ENCODE results near the gene AGPAT1.

AGPAT1 gene

GRCh38 chr6:32185681-32186131 lies 9.8 kb upstream of the AGPAT1 start:
- peak; percentile 90 for DNase-seq

- DNase-seq: no peak
Measured at GRCh38 chr6:32184084-32184640, 8.3 kb upstream of the AGPAT1 start, which contains the start of gene AGER. TSS of gene AGER (minus strand) at chr6:32184253. CDS start at chr6:32184222, 31 bp downstream.

DNA sequence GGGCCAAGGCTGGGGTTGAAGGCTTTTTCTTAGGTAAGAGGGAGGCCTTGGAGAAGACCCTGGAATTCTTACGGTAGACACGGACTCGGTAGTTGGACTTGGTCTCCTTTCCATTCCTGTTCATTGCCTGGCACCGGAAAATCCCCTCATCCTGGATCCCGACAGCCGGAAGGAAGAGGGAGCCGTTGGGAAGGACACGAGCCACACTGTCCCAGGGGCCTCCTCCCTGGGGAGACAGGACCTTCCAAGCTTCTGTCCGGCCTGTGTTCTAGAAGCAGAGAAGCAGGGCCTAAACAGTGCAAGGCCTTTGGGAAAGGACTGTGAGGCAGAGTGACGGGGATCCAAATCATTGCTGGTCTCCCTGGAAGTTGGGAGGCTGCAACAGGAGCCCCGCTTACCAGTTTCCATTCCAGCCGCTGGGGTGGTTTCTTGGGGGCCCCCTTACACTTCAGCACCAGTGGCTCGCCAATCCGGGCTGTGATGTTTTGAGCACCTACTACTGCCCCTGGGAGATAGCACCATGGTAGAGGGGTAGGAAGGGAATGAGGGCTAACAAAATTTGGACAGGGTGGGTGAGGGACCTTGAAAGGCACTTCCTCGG lies 7.7 kb upstream of the AGPAT1 start:
- no peak for DNase-seq

DNA sequence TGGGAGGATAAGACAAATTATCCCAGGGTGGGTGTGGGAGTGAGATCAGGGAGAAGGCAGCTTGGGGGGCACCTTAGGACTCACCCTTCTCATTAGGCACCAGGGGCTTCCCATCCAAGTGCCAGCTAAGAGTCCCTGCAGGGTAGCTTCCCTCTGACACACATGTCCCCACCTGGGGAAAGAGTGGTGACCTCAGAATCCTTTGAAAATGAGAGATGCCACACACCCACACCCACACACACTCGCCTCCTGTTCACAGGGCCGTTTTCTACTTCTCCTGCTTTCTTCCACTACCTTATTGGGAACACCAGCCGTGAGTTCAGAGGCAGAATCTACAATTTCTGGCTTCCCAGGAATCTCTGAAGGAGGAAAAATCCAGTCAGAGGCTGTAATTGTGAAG lies 7.1 kb upstream of the AGPAT1 start:
- no peak for DNase-seq

DNA sequence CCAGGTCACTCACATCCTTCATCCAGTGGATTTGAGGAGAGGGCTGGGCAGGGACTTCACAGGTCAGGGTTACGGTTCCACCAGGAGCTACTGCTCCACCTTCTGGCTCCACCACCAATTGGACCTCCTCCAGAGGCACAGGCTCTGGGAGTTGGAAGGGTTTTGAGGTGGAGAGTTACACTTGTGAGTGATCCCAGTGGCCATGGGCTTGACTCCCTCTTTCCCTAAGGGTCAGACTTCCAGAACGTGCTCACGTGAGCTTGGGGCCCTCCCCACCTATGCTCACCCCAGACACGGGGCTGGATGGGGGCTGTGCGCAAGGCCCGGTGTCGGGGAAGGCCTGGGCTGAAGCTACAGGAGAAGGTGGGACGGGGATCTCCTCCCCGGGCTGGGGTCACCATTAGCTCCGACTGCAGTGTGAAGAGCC lies 6.7 kb upstream of the AGPAT1 start:
- DNase-seq: no peak

DNA sequence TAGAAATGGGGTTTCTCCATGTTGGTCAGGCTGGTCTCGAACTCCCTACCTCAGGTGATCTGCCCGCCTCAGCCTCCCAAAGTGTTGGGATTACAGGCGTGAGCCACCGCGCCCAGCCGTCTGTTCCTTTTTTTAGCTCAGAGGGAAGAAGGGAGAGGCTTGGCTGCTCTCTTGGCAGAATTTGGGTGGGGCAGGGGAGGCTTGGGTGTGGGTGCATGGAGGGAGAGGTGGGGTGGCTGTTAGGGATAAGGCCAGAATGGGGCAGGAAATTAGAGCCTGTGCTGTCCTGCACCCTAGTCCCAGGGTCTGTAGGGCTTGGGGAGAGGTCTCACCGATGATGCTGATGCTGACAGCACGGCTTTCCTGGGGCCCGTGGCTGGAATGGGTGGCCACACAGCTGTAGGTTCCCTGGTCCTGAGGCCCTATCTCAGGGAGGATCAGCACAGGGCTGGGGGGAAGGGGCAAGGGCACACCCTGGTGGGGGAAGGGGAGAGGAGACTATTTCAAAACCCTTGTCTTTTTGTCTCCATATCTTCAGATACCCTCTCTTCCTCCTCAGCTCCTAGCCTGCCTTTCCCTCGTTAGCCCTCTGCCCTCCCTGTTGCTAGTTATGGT lies 6.1 kb upstream of the AGPAT1 start:
- no peak for DNase-seq

DNA sequence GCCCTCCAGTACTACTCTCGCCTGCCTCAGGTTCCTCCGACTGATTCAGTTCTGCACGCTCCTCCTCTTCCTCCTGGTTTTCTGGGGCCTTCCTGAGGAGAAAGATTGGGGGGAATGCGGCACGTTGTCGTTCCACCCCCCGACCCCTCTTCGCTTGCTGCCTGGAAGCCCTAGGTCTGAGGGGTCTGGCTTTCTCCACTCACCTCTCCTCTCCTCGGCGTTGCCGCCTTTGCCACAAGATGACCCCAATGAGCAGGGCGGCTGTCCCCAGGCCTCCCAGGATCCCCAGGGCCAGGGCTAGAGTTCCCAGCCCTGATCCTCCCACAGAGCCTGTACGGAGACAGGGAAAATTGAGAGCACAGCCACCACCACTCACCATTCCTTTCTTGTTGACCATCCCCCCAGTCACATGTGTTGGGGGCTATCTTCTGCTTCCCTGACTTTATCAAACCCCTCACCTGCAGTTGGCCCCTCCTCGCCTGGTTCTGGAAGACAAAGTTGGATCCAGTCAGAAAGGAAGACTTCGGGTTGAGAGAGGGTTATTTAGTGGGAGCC lies 5.3 kb upstream of the AGPAT1 start:
- DNase-seq: no peak

GRCh38 chr6:32179766-32180405 lies 4.0 kb upstream of the AGPAT1 start:
- no peak for DNase-seq

GRCh38 chr6:32178547-32179440 lies 2.9 kb upstream of the AGPAT1 start:
- no peak for DNase-seq

DNA sequence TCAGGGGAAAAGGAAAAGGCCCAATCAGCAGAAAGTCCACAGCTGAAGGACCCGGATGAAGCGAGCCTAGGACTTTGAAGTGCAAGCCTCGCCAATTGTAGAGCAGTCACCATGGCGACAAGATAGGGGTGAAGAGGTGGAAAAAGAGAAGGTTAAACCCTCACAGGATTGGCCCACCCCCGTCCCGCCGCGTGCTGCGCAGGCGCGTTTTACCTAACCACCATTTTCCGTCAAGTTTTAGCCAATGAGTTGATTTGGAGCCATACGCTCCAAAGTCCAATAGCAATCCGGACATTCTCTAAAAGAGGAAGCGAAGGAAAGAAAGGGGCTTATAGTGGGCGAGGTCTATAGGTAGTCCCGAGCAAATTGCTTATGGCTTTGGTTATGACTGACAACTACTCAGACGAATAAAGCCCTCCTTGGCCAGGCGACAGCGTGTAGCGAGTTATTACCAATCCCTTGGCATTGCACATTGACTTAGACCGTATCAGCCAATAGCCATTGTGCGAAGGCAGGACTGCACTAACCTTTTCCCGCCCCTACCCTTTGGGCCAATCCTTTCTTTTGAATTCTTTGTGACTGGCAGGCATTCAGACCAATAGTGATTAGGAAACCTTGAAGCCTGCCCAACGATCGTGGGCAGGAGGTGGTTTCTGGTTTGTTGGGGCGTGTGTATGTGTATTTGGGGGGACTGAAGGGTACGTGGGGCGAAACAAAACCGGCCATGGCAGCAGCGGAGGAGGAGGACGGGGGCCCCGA lies 2.1 kb upstream of the AGPAT1 start, which contains the start of gene RNF5:
Gene RNF5, plus strand, starts transcription at position 618 of the 759 bp plus-strand sequence. Its CDS starts 107 bp downstream, at position 725.
- peak; percentile 99 for DNase-seq

DNA sequence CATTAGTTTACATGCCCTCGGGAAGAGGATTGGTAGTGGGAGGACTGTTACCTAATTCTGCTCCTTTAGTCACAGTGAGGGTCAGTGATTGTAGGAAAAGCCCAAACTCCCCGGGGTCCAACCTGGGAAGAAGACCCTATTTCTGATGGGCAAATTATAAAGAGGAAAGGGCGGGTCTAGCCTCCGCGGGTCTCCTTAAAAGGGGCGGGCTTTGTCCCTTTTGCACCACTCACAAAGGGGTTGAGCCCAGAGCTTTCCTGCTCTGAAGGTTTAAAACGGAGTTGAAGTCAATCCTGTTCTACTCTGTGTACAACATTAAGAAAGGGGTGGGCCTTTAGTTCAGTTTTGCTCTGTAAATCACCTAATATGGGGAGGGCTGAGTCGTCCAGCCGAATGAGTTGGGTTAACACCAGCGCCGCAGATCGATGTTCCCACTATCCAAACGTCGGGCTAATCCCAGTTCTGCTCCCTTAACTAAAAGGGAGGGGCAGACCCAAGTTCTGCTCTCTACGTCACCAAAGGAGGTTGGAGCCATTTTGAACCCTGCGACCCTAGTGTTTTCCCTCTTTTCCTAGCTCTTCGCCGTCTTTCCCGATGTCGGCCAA lies 1.4 kb upstream of the AGPAT1 start:
- peak; percentile 73 for DNase-seq

DNA sequence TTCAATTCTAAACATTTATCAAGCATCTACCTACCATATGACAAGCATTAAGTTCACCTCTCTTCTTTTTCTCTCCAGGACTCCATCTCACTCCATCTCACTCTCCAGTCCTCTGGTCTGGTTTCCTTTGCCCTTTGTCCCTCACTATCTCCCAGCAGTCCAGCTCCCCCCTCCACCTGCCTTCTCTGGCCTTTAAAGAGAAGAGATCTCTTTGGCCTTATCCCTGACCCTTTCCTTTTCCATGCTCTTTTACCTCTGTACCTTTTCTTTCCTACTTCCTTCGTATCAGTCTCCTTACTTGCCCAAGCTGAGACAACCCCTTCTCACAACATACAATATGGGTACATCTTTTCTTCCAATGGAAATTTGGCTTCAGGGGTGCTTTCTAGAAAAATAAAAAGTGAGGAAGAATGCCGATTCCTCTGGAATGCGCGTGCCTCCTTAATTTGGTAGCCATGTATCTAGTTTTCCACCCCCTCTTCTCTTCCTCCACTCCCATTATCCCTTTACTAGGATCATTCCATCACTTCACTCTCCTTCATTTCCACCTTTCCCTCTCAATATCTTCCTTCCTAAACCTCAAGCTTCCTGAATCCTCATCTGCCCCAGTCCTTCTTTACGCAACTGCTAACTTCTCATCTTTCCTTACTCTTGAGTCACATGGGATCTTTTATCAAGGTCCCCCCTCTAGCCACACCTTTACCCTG lies 745 bp upstream of the AGPAT1 start:
- DNase-seq: no peak

- no peak for DNase-seq
Measured at GRCh38 chr6:32175322-32175710, 568 bp downstream of the AGPAT1 start.

- no peak for DNase-seq
Measured at GRCh38 chr6:32174416-32174815, 1.5 kb downstream of the AGPAT1 start.

GRCh38 chr6:32173051-32173727 lies 2.7 kb downstream of the AGPAT1 start:
- peak; percentile 78 for DNase-seq

DNA sequence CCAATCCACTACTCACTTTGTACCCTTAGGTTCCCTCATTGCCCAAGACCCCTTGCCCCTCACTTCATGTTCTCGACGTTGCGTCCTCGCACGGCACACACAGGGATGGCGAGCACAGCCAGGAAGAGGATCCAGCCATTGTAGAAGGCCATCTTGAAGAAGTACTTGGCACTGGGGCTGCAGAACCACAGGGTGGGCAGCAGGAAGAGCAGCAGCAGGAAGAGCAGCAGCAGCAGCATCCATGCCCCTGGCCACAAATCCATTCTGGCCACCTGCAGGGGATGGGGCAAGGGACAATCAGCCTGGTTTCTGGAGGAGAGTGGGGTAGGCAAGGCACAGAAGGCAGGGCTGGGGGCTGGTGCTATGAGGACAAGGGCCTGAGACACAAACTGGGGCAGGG lies 4.7 kb downstream of the AGPAT1 start:
- DNase-seq: no peak

- no peak for DNase-seq
Measured at GRCh38 chr6:32170294-32170693, 5.6 kb downstream of the AGPAT1 start.

GRCh38 chr6:32168807-32169591 lies 6.9 kb downstream of the AGPAT1 start:
- no peak for DNase-seq

DNA sequence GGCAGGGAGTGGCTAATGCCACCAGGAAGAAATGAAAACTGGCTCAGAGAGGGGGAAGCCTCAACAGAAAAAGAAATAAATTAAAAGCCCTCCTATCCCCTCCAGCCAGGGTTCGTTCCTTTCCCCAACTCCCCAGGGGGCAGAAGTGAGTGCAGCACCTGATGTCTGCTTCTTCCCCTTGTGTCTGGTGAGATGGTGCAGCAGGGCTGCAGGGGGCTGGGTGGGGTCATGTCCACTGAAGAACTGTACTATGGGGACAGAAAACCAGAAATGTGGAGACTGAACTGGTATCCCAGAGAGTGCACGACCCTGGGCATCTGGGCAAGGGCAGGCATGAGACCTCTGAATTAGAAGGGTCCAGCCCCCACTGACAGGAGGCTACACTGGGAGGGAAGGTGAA lies 7.5 kb downstream of the AGPAT1 start:
- DNase-seq: no peak

Measured in islet precursor cell (in vitro differentiated cells).